ENCODE measurements around the gene VAC14.

- TF ChIP-seq, protein P1, sequence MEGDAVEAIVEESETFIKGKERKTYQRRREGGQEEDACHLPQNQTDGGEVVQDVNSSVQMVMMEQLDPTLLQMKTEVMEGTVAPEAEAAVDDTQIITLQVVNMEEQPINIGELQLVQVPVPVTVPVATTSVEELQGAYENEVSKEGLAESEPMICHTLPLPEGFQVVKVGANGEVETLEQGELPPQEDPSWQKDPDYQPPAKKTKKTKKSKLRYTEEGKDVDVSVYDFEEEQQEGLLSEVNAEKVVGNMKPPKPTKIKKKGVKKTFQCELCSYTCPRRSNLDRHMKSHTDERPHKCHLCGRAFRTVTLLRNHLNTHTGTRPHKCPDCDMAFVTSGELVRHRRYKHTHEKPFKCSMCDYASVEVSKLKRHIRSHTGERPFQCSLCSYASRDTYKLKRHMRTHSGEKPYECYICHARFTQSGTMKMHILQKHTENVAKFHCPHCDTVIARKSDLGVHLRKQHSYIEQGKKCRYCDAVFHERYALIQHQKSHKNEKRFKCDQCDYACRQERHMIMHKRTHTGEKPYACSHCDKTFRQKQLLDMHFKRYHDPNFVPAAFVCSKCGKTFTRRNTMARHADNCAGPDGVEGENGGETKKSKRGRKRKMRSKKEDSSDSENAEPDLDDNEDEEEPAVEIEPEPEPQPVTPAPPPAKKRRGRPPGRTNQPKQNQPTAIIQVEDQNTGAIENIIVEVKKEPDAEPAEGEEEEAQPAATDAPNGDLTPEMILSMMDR (IDR thresholded peaks at IDR 0.05), result no peak
- TF ChIP-seq, protein P2, sequence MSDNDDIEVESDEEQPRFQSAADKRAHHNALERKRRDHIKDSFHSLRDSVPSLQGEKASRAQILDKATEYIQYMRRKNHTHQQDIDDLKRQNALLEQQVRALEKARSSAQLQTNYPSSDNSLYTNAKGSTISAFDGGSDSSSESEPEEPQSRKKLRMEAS (IDR thresholded peaks at IDR 0.05), result no peak
- TF ChIP-seq, protein P3, sequence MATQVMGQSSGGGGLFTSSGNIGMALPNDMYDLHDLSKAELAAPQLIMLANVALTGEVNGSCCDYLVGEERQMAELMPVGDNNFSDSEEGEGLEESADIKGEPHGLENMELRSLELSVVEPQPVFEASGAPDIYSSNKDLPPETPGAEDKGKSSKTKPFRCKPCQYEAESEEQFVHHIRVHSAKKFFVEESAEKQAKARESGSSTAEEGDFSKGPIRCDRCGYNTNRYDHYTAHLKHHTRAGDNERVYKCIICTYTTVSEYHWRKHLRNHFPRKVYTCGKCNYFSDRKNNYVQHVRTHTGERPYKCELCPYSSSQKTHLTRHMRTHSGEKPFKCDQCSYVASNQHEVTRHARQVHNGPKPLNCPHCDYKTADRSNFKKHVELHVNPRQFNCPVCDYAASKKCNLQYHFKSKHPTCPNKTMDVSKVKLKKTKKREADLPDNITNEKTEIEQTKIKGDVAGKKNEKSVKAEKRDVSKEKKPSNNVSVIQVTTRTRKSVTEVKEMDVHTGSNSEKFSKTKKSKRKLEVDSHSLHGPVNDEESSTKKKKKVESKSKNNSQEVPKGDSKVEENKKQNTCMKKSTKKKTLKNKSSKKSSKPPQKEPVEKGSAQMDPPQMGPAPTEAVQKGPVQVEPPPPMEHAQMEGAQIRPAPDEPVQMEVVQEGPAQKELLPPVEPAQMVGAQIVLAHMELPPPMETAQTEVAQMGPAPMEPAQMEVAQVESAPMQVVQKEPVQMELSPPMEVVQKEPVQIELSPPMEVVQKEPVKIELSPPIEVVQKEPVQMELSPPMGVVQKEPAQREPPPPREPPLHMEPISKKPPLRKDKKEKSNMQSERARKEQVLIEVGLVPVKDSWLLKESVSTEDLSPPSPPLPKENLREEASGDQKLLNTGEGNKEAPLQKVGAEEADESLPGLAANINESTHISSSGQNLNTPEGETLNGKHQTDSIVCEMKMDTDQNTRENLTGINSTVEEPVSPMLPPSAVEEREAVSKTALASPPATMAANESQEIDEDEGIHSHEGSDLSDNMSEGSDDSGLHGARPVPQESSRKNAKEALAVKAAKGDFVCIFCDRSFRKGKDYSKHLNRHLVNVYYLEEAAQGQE (IDR thresholded peaks at IDR 0.05), result no peak
- TF ChIP-seq, protein P4, sequence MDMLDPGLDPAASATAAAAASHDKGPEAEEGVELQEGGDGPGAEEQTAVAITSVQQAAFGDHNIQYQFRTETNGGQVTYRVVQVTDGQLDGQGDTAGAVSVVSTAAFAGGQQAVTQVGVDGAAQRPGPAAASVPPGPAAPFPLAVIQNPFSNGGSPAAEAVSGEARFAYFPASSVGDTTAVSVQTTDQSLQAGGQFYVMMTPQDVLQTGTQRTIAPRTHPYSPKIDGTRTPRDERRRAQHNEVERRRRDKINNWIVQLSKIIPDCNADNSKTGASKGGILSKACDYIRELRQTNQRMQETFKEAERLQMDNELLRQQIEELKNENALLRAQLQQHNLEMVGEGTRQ (IDR thresholded peaks at IDR 0.05), result no peak
- no peak for TF ChIP-seq MYC (IDR thresholded peaks at IDR 0.05; ENCODE audit: borderline replicate concordance, low read length)
- TF ChIP-seq CEBPB (IDR thresholded peaks at IDR 0.05), result no peak
Measured at GRCh38 chr16:70808371-70808770, 7.4 kb upstream of the VAC14 start.

All from A549 (cell line).